K562 (cell line): Measurements from ENCODE around the gene EIF4E1B. TPM values are rescaled to one million over a fixed set of nuclear protein-coding genes. Genes with fewer than 3 reads are reported as not detected.

Source experiments
- ATAC-seq: fragments of 200-7000 bp; cut with Tn5 transposase; 3 replicates; pipeline ENCODE4 v1.9.1; 2020; ENCODE audit warnings: moderate library complexity
- BruUV-seq: library from RNA; stranded (reverse); fragments of 400-500 nt; replicated peaks from 2 replicates; lab custom pipeline; 2021; lab: Mats Ljungman, UMichigan
- CTCF ChIA-PET: fragments of 300-600 bp; formaldehyde crosslinking; extraction: SDS; loops from one replicate; lab custom pipeline; 2021; ENCODE audit warnings: low intra/inter-chr PET ratio; lab: Yijun Ruan, JAX
- POLR2A ChIA-PET: fragments of 300-600, 350-650 bp; sonication (Branson Sonifier 250); formaldehyde crosslinking; extraction: SDS; loops from one replicate; lab custom pipeline; 2021; ENCODE audit warnings: antibody characterized with exemption, inconsistent platforms; lab: Yijun Ruan, JAX
- DNase-seq, 4 experiments: peaks; one replicate each; pipeline versions ENCODE4 v3.0.0 to v3.0.0-alpha.2; 2011 to 2018; ENCODE audit warnings: low spot score in 3 of 4, mixed read lengths in 3 of 4; ENCODE audit errors: extremely low read depth in 1 of 4
- FAIRE-seq: peaks from 2 replicates; lab custom pipeline; 2011; peaks lifted over from hg19 to GRCh38; lab: Jason Lieb, UNC
- H2AFZ ChIP-seq: 2 replicates; pipeline ENCODE4 v1.6.0; 2011; ENCODE audit warnings: low read depth, low read length, control low read depth, inconsistent platforms
- H3K27ac ChIP-seq: fragments of 200-600 bp; 3 replicates; pipeline ENCODE4 v1.8.0; 2011; ENCODE audit warnings: low read depth, mild to moderate bottlenecking, control low read depth, inconsistent platforms, low read length, moderate library complexity, mixed read lengths; ENCODE audit errors: extremely low read depth
- H3K27me3 ChIP-seq, 2 experiments: fragments of 300-600 bp in 1 of 2; 2 replicates in 1 of 2; 3 replicates in 1 of 2; pipeline versions ENCODE4 v1.6.0 to v1.8.0; 2011; ENCODE audit warnings: inconsistent platforms in 2 of 2, low read length in 2 of 2, mild to moderate bottlenecking in 1 of 2, mixed read lengths in 1 of 2, moderate library complexity in 1 of 2; ENCODE audit not compliant: control insufficient read depth in 2 of 2, insufficient read depth in 2 of 2
- H3K36me3 ChIP-seq: fragments of 300-600 bp; 3 replicates; pipeline ENCODE4 v1.8.0; 2011; ENCODE audit warnings: mild to moderate bottlenecking, low read length, inconsistent platforms; ENCODE audit not compliant: control insufficient read depth, insufficient read depth
- H3K4me1 ChIP-seq, 2 experiments: fragments of 200-600 bp in 1 of 2; replicated peaks in 1 of 2; 2 replicates in 1 of 2; 3 replicates in 1 of 2; pipeline versions ENCODE4 v1.5.1 to v1.8.0; 2011; ENCODE audit warnings: inconsistent platforms in 2 of 2, low read length in 2 of 2, mild to moderate bottlenecking in 1 of 2, mixed read lengths in 1 of 2, moderate library complexity in 1 of 2; ENCODE audit not compliant: control insufficient read depth in 2 of 2, insufficient read depth in 2 of 2
- H3K4me2 ChIP-seq: 2 replicates; pipeline ENCODE4 v1.6.1; 2011; ENCODE audit warnings: low read length, control low read depth, inconsistent platforms, mixed read lengths; ENCODE audit not compliant: insufficient read depth
- H3K4me3 ChIP-seq: fragments of 200-600 bp; sonication (generic), shearing (Covaris generic); 2 replicates; pipeline ENCODE4 v1.5.1; 2016; ENCODE audit warnings: control low read depth, inconsistent platforms
- H3K79me2 ChIP-seq: fragments of 200-600 bp; 3 replicates; pipeline ENCODE4 v1.8.0; 2011; ENCODE audit warnings: low read length, inconsistent platforms; ENCODE audit not compliant: control insufficient read depth, insufficient read depth
- H3K9ac ChIP-seq, 2 experiments: 2 replicates each; pipeline versions ENCODE4 v1.6.0 to v1.6.1; 2011; ENCODE audit warnings: low read depth in 2 of 2, low read length in 2 of 2, control low read depth in 1 of 2, inconsistent platforms in 1 of 2, mild to moderate bottlenecking in 1 of 2, mixed read lengths in 1 of 2; ENCODE audit not compliant: insufficient read depth in 1 of 2
- H3K9me1 ChIP-seq: one replicate; pipeline ENCODE4 v1.6.0; 2011; ENCODE audit warnings: inconsistent platforms, mild to moderate bottlenecking, low read length, moderate library complexity; ENCODE audit not compliant: control insufficient read depth, insufficient read depth
- H3K9me3 ChIP-seq: replicated peaks from 2 replicates; pipeline ENCODE4 v1.5.1; 2011; ENCODE audit warnings: low read depth, low read length, inconsistent platforms; ENCODE audit not compliant: control insufficient read depth, insufficient read depth
- H4K20me1 ChIP-seq: replicated peaks from 2 replicates; pipeline ENCODE4 v1.6.1; 2011; ENCODE audit warnings: low read length, inconsistent platforms, mixed read lengths; ENCODE audit not compliant: control insufficient read depth, insufficient read depth
- CHD1 ChIP-seq: fragments of 200-600 bp; sonication (generic); IDR thresholded peaks from one replicate; pipeline ENCODE4 v1.6.1; 2012; ENCODE audit warnings: mild to moderate bottlenecking, moderate library complexity, low read length, inconsistent platforms
- NR3C1 ChIP-seq: sonication (generic); formaldehyde crosslinking; IDR thresholded peaks from 2 replicates; pipeline ENCODE4 v1.8.1; 2022; ENCODE audit warnings: missing genetic modification reagents
- RBM15 ChIP-seq: fragments of 200-400 bp; formaldehyde crosslinking; IDR thresholded peaks from 2 replicates; pipeline ENCODE4 v1.6.1; 2018; ENCODE audit warnings: mild to moderate bottlenecking, low read length, moderate library complexity; ENCODE audit not compliant: insufficient read depth
- WGBS: fragments of 100-300 bp; shearing (Covaris generic); methylation state at CpG from one replicate; pipeline ENCODE4 v1.1.6; 2016; ENCODE audit warnings: low coverage, mixed read lengths; ENCODE audit not compliant: insufficient coverage; ENCODE audit errors: missing lambda C conversion rate; 5-methylcytosine and 5-hydroxymethylcytosine counted together
- in situ Hi-C: fragments of 300-500 bp; cut with MboI; formaldehyde crosslinking; loops from 4 replicates; pipeline ENCODE4 v1.15.0; 2018; ENCODE audit warnings: inconsistent platforms, mixed read lengths
- intact Hi-C: fragments of 100-400 bp; cut with micrococcal nuclease; formaldehyde crosslinking; loops from 2 replicates; pipeline ENCODE4 v1.14.2; 2022
- polyA plus RNA-seq, 8 experiments: library from polyadenylated mRNA; depleted of rRNA in 4 of 8; stranded (reverse) in 5 of 8; unstranded in 3 of 8; fragments of >200 nt; fragmentation: Nextera tagmentation in 2 of 8; fragmentation: Illumina TruSeq in 1 of 8; extraction: Ambion mirVana in 2 of 8; extraction: Trizol in 1 of 8; gene quantifications; 2 replicates each; pipeline versions ENCODE4 v1.2.1 to v1.2.3, GENCODE V29; 2011 to 2014; ENCODE audit warnings: inconsistent platforms in 1 of 8, missing spikeins in 1 of 8
- total RNA-seq, 7 experiments: library from RNA; depleted of rRNA in 6 of 7; stranded (reverse); fragments of >200 nt in 6 of 7; fragmentation: Illumina TruSeq in 2 of 7; extraction: Trizol in 2 of 7; gene quantifications; 2 replicates each; pipeline versions ENCODE4 v1.2.1 to v1.2.3, GENCODE V29; 2011 to 2021; ENCODE audit warnings: low replicate concordance in 1 of 7

EIF4E1B gene
- total and polyA plus RNA-seq, 9 of the 15 experiments (the other 6 are each of a cell fraction or from before 2014, with no cell fraction given) = not detected

DNA sequence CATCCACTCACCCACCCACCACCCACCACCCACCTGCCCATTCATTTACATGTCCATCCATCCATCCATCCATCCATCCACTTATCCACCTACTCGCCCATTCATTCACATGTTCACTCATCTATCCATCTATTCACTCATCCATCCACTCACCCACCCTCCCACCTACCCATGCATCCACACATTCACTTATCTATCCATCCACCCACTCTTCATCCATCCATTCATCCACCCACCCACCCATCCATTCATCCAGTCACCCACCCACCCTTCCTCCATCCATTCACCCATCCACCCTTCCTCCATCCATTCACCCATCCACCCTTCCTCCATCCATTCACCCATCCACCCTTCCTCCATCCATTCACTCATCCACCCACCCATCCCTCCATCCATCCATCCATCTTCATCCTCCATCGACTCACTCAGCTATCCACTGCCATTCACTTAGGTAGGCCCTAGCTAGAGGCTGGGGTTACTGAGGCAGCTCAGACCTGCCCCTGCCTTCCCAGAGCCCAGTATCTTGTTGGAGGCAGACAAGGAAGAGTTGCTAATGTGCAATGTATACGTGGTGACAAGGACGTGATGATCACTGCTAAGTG is 29.5 kb downstream of the EIF4E1B start:
- no peak for DNase-seq
- peaks cover 0 to 22% of the 10 kb centered on the region in 2 experiments; a peak in 2 of 5 replicates for H3K4me1 ChIP-seq
- no peak overlapping the region for H3K4me2 ChIP-seq
- no peak overlapping the region for H3K9ac ChIP-seq
- intact Hi-C loops = loop anchor here (2.0 to 10.0 kb wide), 2 partner anchors 145 to 299 kb away; no protein-coding TSS in a partner anchor
- FAIRE-seq = no peak
- H3K36me3 ChIP-seq = peaks cover 11% of the 10 kb centered on the region; the same call in 1 of the 3 replicates
- WGBS = 0% methylated on average over 4 of the region's 4 CpGs
- no peak for TF ChIP-seq CHD1
- TF ChIP-seq, all 486 proteins: peak for 0
- Histone ChIP-seq H2AFZ (no peak overlapping the region), H4K20me1 (peaks cover 13% of the 10 kb centered on the region; the same call in 1 of the 2 replicates), H3K27me3 (peaks cover 13 to 37% of the 10 kb centered on the region in 2 experiments; a peak in 4 of 5 replicates), H3K79me2 (no peaks in the 10 kb centered on the region), H3K9me1 (no peaks in the 10 kb centered on the region), H3K9me3 (no peaks in the 10 kb centered on the region), H3K27ac (no peak overlapping the region), H3K4me3 (no peak overlapping the region)
- ChIA-PET POLR2A (interaction anchor here (1.0 to 1.9 kb wide), 4 partner anchors 10 to 298 kb away, joined by 3 to 6 read pairs (median 5); partner anchors contain the start of gene TSPAN17), CTCF (interaction anchor here (0.7 to 1.4 kb wide), 5 partner anchors 11 to 452 kb away, joined by 3 to 8 read pairs (median 5); no protein-coding TSS in a partner anchor)
- no TSS peak for BruUV-seq
- in situ Hi-C loops = loop anchor here (5.0 to 10.0 kb wide), 2 partner anchors 295 to 452 kb away; no protein-coding TSS in a partner anchor
- no peak for ATAC-seq

DNA sequence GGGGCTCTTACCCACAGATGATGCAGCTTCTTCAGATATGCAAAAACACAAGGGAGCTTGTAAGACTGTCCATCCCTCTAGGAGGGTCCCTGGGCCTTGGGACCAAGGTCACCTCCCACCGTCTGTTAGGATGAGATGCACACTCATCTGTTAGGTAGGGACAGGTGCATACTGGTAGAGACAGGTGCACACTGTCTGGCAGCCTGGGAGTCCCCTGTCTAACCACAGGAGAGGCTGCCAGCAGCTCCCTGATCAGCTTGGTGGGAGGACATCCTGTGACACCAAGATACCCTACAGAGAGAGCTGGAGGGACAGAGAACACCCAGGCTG is 30.0 kb downstream of the EIF4E1B start:
- Histone ChIP-seq H3K9me1 (no peaks in the 10 kb centered on the region), H3K9me3 (no peaks in the 10 kb centered on the region), H2AFZ (no peak overlapping the region), H3K4me2 (no peak overlapping the region), H3K36me3 (peaks cover 11% of the 10 kb centered on the region; the same call in 1 of the 3 replicates), H3K27me3 (peaks cover 16 to 42% of the 10 kb centered on the region in 2 experiments; a peak in 4 of 5 replicates), H3K27ac (no peak overlapping the region), H3K9ac (no peak overlapping the region), H4K20me1 (peaks cover 13% of the 10 kb centered on the region; the same call in 1 of the 2 replicates), H3K4me3 (no peak overlapping the region), H3K4me1 (peaks cover 0 to 24% of the 10 kb centered on the region in 2 experiments; a peak in 2 of 5 replicates), H3K79me2 (no peaks in the 10 kb centered on the region)
- FAIRE-seq = no peak
- intact Hi-C loops (loop anchor here (2.0 to 10.0 kb wide), 2 partner anchors 144 to 298 kb away; no protein-coding TSS in a partner anchor), in situ Hi-C loops (loop anchor here (5.0 to 10.0 kb wide), 2 partner anchors 294 to 452 kb away; no protein-coding TSS in a partner anchor)
- ChIA-PET CTCF (interaction anchor here (0.7 to 1.4 kb wide), 4 partner anchors 11 to 452 kb away, joined by 3 to 8 read pairs (median 4); no protein-coding TSS in a partner anchor), POLR2A (interaction anchor here (0.6 to 1.9 kb wide), 7 partner anchors 10 to 451 kb away, joined by 3 to 6 read pairs (median 4); partner anchors contain the start of gene TSPAN17)
- 0 out of 2 replicates have a peak, but pooled peaks have one; percentile 14 for TF ChIP-seq NR3C1 (CRISPR knock-in tag)
- TF ChIP-seq RBM15 = no peak
- 0% methylated on average over 1 of the region's 1 CpG for WGBS
- peak; percentile 7; the same call in 2 of the 3 replicates for ATAC-seq
- no TSS peak for BruUV-seq
- no peak for DNase-seq
